Epidermal melanocyte (primary cell): ENCODE results near the gene PRKAR2B.
"Not testable (repeated sequence)": the region's sequence is repeated elsewhere in the genome, so short reads cannot be mapped to it uniquely, and the experiment has no call there.

Experiments used
- DNase-seq: peaks from one replicate; pipeline ENCODE4 v3.0.0; 2011; ENCODE audit warnings: low spot score; ENCODE audit not compliant: insufficient read length

Gene PRKAR2B

GRCh38 chr7:107118109-107118900 is 73.8 kb downstream of the PRKAR2B start:
- no peak for DNase-seq

GRCh38 chr7:107119376-107120105 is 75.0 kb downstream of the PRKAR2B start:
- DNase-seq, result no peak

GRCh38 chr7:107122486-107122911 is 78.0 kb downstream of the PRKAR2B start:
- DNase-seq, result no peak

- no peak for DNase-seq
Observed at GRCh38 chr7:107123392-107123791, 78.9 kb downstream of the PRKAR2B start.

GRCh38 chr7:107125475-107125874 is 81.0 kb downstream of the PRKAR2B start:
- no peak for DNase-seq

- DNase-seq, result no peak
Observed at GRCh38 chr7:107128217-107128616, 83.7 kb downstream of the PRKAR2B start.

- DNase-seq, result no peak
Observed at GRCh38 chr7:107128748-107129147, 84.2 kb downstream of the PRKAR2B start.

- no peak for DNase-seq
Observed at GRCh38 chr7:107130487-107131220, 86.1 kb downstream of the PRKAR2B start.

GRCh38 chr7:107133396-107133795 is 88.9 kb downstream of the PRKAR2B start:
- no peak for DNase-seq

GRCh38 chr7:107138696-107139420 is 94.4 kb downstream of the PRKAR2B start:
- no peak for DNase-seq

- DNase-seq, result not testable (repeated sequence)
Observed at GRCh38 chr7:107143875-107144274, 99.4 kb downstream of the PRKAR2B start.

GRCh38 chr7:107145067-107145838 is 100.7 kb downstream of the PRKAR2B start:
- no peak for DNase-seq

- DNase-seq, result no peak
Observed at GRCh38 chr7:107147464-107148393, 103.2 kb downstream of the PRKAR2B start.

- DNase-seq, result no peak
Observed at GRCh38 chr7:107148721-107149120, 104.2 kb downstream of the PRKAR2B start.

- DNase-seq, result no peak
Observed at GRCh38 chr7:107149863-107150262, 105.4 kb downstream of the PRKAR2B start.

- no peak for DNase-seq
Observed at GRCh38 chr7:107150375-107151073, 106.0 kb downstream of the PRKAR2B start.

GRCh38 chr7:107151538-107151937 is 107.0 kb downstream of the PRKAR2B start:
- DNase-seq, result no peak

- no peak for DNase-seq
Observed at GRCh38 chr7:107152011-107152410, 107.5 kb downstream of the PRKAR2B start.

GRCh38 chr7:107154826-107155225 is 110.3 kb downstream of the PRKAR2B start:
- no peak for DNase-seq
